Osteocyte (in vitro differentiated cells): ENCODE measurements around the gene FHL2. TPM values are rescaled to one million over a fixed set of nuclear protein-coding genes. Genes with fewer than 3 reads are reported as not detected.
A peak's percentile ranks its signal among the peaks of the same experiment; 100 is the strongest.

Experiments
- DNase-seq: peaks from one replicate; pipeline ENCODE4 v3.0.0; 2021; ENCODE audit warnings: mixed read lengths; ENCODE audit not compliant: unreplicated experiment; ENCODE audit errors: extremely low spot score
- H3K27ac Mint-ChIP-seq: one replicate; pipeline ENCODE4 v1.8.0; 2021; ENCODE audit warnings: mild to moderate bottlenecking, mixed read lengths; ENCODE audit not compliant: unreplicated experiment
- H3K27me3 Mint-ChIP-seq: one replicate; pipeline ENCODE4 v1.8.0; 2021; ENCODE audit warnings: mixed read lengths; ENCODE audit not compliant: unreplicated experiment
- H3K36me3 Mint-ChIP-seq: one replicate; pipeline ENCODE4 v1.8.0; 2021; ENCODE audit warnings: mixed read lengths; ENCODE audit not compliant: unreplicated experiment
- H3K4me1 Mint-ChIP-seq: one replicate; pipeline ENCODE4 v1.8.0; 2021; ENCODE audit warnings: mixed read lengths; ENCODE audit not compliant: unreplicated experiment
- H3K4me3 Mint-ChIP-seq: one replicate; pipeline ENCODE4 v1.8.0; 2021; ENCODE audit warnings: mild to moderate bottlenecking, moderate library complexity, mixed read lengths; ENCODE audit not compliant: unreplicated experiment
- H3K9me3 Mint-ChIP-seq: one replicate; pipeline ENCODE4 v1.8.0; 2021; ENCODE audit warnings: mixed read lengths; ENCODE audit not compliant: unreplicated experiment
- total RNA-seq: library from RNA; stranded (reverse); gene quantifications from 2 replicates; pipeline ENCODE4 v1.2.1, GENCODE V29; 2021
- TF ChIP-seq, protein P1 (sequence below): fragments of 200-600 bp; sonication (generic); IDR thresholded peaks from 2 replicates; pipeline ENCODE4 v1.5.0; 2021; ENCODE audit warnings: antibody characterized with exemption, mild to moderate bottlenecking, moderate library complexity

The FHL2 gene
- total RNA-seq, 1 donor from 2014 or later, result 76.8 TPM

DNA sequence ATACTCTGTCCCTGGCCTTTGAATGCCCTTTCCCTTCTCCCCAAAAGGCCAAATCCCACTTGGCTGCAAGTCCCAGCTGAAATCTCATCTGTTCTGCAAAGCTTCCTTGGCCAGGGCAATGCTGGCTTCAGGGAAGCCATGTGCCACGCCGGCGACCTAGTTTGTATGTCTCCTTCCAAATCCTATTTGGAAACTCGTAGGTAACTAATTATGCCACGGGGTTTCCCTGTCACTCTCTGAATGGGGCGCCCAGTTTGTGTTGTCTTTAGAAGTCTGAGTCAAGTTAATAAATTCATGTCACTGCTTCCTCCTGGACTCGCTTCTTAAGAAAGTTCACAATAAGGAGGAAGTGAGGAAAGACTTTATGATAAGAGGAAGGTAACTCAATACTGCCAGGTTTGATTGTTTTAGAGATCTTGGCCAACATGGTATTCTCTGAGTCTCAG, 19.1 kb downstream of the FHL2 start:
- TF ChIP-seq, protein P1, sequence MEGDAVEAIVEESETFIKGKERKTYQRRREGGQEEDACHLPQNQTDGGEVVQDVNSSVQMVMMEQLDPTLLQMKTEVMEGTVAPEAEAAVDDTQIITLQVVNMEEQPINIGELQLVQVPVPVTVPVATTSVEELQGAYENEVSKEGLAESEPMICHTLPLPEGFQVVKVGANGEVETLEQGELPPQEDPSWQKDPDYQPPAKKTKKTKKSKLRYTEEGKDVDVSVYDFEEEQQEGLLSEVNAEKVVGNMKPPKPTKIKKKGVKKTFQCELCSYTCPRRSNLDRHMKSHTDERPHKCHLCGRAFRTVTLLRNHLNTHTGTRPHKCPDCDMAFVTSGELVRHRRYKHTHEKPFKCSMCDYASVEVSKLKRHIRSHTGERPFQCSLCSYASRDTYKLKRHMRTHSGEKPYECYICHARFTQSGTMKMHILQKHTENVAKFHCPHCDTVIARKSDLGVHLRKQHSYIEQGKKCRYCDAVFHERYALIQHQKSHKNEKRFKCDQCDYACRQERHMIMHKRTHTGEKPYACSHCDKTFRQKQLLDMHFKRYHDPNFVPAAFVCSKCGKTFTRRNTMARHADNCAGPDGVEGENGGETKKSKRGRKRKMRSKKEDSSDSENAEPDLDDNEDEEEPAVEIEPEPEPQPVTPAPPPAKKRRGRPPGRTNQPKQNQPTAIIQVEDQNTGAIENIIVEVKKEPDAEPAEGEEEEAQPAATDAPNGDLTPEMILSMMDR, result no peak
- Mint-ChIP-seq H3K27ac (peak overlapping the region; percentile 86), H3K27me3 (no peaks in the 10 kb centered on the region), H3K9me3 (no peaks in the 10 kb centered on the region), H3K4me3 (no peak overlapping the region), H3K36me3 (peaks cover 68% of the 10 kb centered on the region), H3K4me1 (peaks cover 72% of the 10 kb centered on the region)
- DNase-seq, result no peak

DNA sequence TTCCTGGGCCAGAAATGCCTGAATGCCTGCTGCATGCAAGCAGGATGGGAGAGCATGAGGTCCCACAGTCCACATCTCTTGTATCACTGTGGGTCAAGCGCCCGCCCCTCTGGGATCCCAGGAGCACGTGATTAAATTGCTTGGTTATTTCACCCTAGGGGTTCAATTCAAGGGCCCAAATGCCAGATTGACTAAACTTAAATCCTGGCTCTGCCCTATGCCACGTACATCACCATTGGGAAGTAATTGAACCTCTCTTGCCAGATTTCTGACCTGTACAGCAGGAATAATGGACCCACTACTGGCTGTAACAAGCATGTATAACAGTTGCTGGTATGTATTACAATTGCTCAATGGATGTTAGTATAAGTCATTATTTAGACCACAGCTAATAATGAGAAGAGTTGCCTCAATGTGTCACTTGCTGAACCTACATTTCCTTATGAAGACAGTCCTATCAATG, 19.9 kb downstream of the FHL2 start:
- H3K4me3 Mint-ChIP-seq, result no peak overlapping the region
- peaks cover 63% of the 10 kb centered on the region for H3K36me3 Mint-ChIP-seq
- TF ChIP-seq, protein P1, result no peak
- H3K4me1 Mint-ChIP-seq, result peaks cover 80% of the 10 kb centered on the region
- DNase-seq, result no peak
- H3K9me3 Mint-ChIP-seq, result no peaks in the 10 kb centered on the region
- H3K27me3 Mint-ChIP-seq, result no peaks in the 10 kb centered on the region
- peak overlapping the region; percentile 15 for H3K27ac Mint-ChIP-seq

DNA sequence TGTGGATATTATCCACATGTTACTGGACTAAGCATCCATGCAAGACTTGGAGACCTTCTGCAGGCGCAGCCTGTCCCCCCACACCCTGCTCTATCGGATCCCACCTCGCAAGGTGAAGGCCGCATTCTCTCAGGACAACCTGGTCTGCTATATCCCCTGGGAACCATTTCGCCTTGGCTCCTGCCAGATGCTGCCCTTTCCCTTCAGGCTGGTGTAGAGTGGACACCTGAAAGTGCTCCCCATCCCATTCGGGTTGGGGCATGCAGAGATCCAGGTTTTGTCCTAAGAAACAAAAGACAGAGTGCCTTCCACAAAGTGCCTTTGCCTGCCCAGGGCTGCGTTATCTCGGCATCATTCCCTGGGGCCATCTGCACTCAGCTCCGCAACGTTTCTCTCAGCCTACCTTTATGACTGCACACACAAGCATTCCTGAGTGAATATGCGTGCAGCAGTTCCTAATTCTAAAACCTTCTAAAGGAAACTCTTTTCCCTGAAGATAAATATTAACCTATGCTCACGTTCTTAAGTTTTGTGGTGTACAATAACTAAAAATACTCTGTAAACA, 20.5 kb downstream of the FHL2 start:
- Mint-ChIP-seq H3K36me3 (peaks cover 63% of the 10 kb centered on the region), H3K9me3 (no peaks in the 10 kb centered on the region), H3K4me3 (no peak overlapping the region), H3K27me3 (no peaks in the 10 kb centered on the region), H3K27ac (peak overlapping the region; percentile 15), H3K4me1 (peaks cover 86% of the 10 kb centered on the region)
- DNase-seq, result no peak
- TF ChIP-seq, protein P1, result no peak

DNA sequence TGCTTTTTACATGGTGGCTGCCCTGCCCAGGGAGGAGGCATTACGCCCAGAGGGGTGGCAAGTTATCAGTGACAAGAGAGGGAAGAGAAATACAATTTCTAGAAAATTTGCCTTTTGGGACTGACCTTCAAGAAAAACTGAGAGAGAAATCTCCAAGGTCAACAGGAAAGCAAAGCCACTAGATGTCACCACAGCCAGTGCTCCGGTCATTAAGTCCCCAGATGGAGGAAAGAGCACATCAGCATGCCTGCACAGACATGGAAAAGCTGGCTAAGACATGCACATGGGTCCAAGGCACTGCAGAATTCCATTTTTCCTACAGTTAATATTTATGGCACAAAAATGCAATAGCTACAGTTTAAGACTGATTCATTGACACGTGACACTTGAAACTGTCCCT, 21.0 kb downstream of the FHL2 start:
- H3K9me3 Mint-ChIP-seq, result no peaks in the 10 kb centered on the region
- H3K4me3 Mint-ChIP-seq, result no peak overlapping the region
- H3K4me1 Mint-ChIP-seq, result peaks cover 89% of the 10 kb centered on the region
- H3K27ac Mint-ChIP-seq, result peak overlapping the region; percentile 15
- no peaks in the 10 kb centered on the region for H3K27me3 Mint-ChIP-seq
- peaks cover 63% of the 10 kb centered on the region for H3K36me3 Mint-ChIP-seq
- DNase-seq, result no peak
- TF ChIP-seq, protein P1, result peak; percentile 32

DNA sequence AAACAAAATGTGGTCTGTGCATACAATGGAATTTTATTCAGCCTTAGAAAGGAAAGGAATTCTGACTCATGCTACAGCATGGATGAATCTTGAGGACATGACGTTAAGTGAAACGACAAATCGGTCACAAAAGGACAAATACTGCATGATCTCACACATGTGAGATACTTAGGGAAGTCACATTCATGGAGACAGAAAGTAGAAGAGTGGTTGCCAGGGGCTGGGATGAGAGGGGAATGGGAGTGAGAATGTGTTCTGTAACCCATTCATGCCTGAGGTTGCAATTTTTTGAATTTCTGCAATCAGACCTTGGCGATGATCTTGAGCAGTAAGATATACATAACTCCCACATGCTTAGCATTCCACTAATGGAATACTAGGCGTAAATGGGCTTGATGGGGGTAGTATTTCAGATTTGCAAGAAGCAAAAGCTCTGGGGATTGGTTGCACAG, 22.0 kb downstream of the FHL2 start:
- no peaks in the 10 kb centered on the region for H3K9me3 Mint-ChIP-seq

More for the DNA sequence above, 22.0 kb downstream of the FHL2 start:
- no peak for DNase-seq
- TF ChIP-seq, protein P1, result no peak
- peak overlapping the region; percentile 32 for H3K27ac Mint-ChIP-seq
- H3K27me3 Mint-ChIP-seq, result no peaks in the 10 kb centered on the region
- peaks cover 89% of the 10 kb centered on the region for H3K4me1 Mint-ChIP-seq
- H3K4me3 Mint-ChIP-seq, result no peak overlapping the region
- H3K36me3 Mint-ChIP-seq, result peaks cover 61% of the 10 kb centered on the region
